Forelimb muscle (tissue), 1 donor: ENCODE data around the gene PLOD3. TPM values are rescaled to one million over a fixed set of nuclear protein-coding genes. Genes with fewer than 3 reads are reported as not detected.

ENCODE experiments used
- DNase-seq: peaks from one replicate; pipeline ENCODE4 v3.0.0-alpha.2; 2013; ENCODE audit warnings: low read depth
- polyA plus RNA-seq: library from polyadenylated mRNA; unstranded; fragments of 120-200 nt; gene quantifications from one replicate; pipeline ENCODE4 v1.2.1, GENCODE V29; 2013; ENCODE audit not compliant: insufficient read length

The PLOD3 gene
- polyA plus RNA-seq, 1 donor: 41.4 TPM

GRCh38 chr7:101185258-101185839 is 32.0 kb downstream of the PLOD3 start:
- no peak for DNase-seq

GRCh38 chr7:101180130-101180755 is 37.1 kb downstream of the PLOD3 start, which contains the start of gene NAT16:
Gene NAT16 (minus strand): TSS chr7:101180293. CDS start chr7:101174807, 5,486 bp downstream.
- DNase-seq: no peak

DNA sequence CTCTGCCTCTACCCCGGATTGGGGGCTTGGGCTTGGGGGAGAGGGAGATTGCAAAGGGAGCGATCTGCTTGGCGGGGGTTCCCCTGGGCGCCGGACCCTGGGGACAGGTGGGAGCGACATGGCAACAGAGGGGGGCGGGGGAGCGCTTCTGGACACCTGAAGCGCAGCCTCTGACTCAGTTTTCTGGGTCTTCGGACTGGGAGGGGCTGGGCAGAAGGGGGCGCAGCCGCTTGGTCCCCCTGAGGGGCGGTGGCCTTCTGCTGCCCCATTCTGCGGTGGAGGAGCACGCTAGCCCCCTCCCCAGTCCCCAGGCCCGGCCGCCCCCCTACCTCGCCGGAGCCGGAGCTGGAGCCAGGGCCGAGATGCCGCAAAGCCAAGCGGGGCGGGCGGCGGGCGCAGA is 37.7 kb downstream of the PLOD3 start:
- no peak for DNase-seq

DNA sequence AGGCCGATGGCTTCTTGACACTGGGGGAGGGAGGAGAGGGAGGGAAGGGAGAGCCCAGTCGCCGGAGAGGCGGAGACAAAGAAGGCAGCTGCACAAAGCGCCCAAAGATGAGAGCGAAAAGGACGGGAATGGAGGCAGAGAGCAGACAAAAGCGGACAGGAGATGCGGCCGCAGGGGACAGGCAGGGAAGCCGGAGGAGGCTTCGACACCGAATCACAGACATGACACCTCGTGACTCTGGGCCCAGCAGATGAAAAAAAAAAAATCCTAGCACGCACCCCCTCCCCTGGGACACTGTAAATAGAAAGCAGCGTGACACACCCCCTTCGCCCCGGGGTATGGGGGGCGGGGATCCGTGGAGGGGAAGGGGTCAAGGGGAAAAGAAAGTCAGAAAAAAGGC is 38.3 kb downstream of the PLOD3 start:
- DNase-seq: no peak

- DNase-seq: no peak
These were observed 39.7 kb downstream of the PLOD3 start for GRCh38 chr7:101177644-101178043.

GRCh38 chr7:101175664-101176063 is 41.7 kb downstream of the PLOD3 start:
- DNase-seq: no peak

GRCh38 chr7:101174322-101174854 is 43.0 kb downstream of the PLOD3 start:
- DNase-seq: no peak

DNA sequence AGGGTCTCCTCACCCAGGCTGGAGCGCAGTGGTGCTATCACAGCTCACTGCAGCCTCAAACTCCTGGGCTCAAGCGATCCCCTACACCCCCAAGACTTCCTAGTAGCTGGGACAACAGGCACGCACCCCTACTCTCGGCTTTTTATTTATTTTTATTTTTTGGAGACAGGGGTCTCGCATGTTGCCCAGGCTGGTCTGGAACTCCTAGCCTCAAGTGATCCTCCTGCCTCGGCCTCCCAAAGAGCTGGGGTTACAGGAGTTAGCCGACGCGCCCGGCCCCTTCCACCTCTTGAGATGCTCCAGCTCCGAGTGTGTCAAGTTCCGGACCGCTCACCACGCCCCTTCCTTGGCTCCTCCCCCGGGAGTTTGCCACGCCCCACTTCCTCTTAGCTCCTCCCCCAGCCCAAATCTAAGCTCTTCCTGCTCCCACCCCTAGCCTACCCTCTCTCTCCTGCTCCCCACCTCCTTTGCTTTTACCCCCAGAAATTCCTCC is 43.6 kb downstream of the PLOD3 start:
- DNase-seq: no peak

DNA sequence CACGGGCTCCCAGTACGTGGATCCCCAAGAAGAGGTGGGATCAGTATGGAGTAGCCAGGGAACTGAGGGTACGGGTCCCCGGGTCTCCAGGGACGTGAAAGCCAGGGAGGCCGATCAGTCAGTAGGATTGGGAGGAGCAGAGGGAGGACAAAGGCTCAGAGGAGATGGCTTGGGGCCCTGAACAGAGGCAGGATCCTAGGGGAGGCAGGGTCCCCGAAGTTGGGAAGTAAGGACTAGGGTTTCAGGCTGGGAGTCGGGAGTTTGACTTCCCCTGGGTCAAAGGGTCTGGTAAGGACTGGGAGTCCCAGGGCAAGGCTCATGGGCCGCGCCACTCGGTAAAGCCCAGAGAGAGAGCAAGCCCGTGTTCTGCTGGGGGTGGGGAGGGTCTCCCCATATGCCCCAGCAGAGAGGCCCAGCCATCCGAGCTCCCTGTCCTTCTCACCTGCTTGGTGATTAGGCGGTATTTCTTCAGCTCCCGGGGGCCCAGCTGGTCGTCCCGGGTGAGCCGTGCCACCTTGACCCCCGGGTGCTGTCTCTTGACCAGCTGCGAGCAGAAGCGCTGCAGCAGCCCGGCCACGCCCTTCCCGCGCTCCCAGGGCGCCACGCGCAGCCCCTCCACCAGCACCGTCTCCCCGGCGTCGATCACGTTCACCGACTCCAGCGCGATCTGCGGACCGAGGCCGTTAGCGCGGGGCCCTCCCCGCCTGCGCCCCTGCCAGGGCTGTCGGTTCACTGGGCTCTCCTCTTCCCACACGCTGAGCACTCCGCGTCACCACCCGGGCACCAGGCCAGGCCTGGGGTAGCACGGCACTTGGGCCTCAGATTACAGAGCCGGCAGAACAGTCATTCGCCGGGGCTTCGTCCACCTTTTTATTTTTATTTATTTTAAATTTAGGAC is 44.3 kb downstream of the PLOD3 start:
- no peak for DNase-seq

DNA sequence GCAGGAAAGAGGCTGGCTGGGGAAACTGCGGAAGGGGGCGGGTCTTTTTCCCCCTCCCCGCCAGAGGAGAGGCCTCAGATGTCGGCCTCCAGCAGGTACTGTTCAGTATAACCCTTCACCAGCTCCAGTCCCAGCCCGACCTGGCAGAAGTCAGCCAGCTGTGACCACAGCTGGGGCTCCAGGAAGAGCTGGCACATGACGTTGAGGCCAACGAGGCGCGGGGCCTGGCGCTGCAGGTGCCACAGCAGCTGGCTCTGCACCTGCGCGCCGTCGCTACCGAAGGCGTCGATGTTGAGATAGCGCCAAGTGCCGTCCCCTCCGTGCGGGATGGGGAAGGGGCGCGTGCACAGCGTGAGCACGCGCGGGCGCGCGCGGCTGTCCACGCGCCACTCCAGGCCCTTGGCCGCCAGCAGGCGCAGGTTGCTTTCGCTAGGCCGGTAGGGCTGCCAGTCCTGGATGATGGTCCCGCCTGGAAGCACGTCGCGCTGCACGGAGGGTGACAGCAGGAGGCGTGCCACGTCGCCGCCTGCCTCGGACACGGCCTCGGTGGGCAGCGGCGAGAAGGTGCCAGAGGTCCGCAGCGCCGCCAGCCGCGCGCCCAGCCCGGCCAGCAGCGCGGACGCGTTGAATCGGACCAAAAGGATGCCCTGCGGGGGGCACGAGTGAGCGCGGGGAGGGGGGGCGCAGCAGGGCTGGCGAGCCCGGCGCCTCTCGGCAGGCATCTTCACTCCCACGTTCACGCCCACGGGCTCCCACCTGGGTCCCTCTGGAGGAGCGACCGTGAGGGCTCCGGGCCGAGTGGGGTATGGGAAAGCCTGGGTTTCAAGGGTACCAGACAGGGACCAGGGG is 45.2 kb downstream of the PLOD3 start:
- DNase-seq: no peak

DNA sequence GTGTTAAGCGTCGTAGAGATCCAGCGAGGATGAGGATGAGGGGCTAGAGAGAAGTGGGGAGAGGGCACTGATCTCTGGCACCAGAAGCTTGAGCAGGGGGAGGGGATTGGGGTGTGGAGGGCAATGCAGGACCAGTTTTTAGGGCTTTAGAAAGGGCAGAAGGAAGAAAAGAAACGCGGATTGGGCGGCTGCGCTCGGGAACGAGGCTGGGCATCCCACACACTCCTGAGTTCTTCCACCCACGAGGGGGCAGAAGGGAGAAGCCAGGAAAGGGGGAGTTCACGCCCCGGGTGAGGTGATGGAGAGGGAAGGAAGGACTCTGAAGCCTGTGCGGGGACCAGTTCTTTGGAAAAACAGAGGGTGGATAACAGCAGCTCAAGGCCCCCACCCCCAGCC is 45.9 kb downstream of the PLOD3 start:
- DNase-seq: no peak

DNA sequence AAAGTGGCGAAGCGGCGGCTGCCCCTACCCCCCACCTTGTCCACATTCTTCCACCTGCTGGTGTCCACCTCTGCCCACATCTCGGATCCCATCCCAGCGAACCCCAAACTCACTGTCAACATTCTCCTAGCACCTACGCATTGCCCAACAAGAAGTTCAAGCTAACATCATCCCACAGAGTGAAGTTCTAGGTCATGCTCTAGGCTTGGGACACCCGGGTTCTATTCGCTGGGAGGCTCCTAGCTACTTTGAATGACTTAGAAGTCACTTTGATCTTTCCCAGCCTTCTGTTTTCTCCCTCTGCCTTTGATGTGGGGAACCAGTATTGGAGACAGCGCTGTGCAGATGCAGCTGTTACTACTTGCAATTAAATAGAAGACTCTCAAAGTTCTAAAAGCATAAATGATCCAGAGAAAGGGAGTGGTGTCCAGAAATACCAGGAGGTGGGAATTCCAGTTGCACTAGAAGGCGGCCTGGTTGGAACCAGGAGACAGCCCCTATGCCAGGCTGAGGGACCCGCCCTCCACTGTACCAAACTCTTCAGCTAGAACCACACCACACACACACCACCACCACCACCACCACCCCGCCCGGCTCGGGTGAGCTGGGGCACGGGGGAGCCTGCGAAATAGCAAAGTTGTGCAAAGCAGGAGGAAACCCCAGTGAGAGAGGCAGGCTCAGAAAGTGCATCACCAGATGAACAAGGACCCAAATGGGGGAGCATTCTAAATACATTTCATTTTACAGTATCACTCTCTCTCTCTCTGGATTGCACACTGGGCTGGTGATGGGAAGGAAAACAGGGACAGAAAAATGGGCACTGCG is 46.6 kb downstream of the PLOD3 start:
- no peak for DNase-seq

DNA sequence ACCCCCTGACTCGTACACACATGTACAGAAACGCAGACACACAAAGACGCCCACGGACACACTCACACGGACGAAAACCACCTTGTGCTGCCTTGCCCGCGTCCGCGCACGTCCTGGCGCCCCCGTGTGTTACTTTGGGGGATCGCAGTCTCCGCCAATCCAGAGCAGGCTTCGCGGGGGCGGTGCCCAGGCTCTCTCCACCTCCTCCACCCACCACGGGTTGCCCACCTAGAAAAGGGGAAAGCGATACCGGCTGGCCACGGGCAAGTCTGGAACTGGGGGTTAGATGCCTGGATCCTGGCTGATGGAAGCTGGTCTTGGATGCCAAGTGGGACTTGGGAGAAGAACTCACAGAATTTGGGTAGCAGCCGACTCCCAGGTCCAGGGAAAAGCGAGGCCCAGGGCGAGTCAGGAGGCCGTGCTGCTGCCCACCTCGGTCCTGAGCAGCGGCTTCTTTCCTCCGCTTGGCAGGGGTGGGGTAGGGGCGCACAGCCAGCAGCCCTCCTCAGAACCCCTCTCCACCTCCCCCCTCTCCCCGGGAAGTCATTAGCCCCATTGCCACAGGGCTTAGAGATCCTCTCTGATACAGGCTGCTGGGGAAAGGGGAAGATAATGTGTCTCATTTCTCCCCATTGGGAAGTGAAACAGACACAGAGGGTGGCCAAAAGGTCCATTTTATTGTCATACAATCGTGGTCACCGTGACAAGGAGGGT is 47.4 kb downstream of the PLOD3 start:
- no peak for DNase-seq

GRCh38 chr7:101169110-101169837 is 48.1 kb downstream of the PLOD3 start:
- DNase-seq: no peak

GRCh38 chr7:101168412-101169049 is 48.9 kb downstream of the PLOD3 start:
- DNase-seq: no peak

DNA sequence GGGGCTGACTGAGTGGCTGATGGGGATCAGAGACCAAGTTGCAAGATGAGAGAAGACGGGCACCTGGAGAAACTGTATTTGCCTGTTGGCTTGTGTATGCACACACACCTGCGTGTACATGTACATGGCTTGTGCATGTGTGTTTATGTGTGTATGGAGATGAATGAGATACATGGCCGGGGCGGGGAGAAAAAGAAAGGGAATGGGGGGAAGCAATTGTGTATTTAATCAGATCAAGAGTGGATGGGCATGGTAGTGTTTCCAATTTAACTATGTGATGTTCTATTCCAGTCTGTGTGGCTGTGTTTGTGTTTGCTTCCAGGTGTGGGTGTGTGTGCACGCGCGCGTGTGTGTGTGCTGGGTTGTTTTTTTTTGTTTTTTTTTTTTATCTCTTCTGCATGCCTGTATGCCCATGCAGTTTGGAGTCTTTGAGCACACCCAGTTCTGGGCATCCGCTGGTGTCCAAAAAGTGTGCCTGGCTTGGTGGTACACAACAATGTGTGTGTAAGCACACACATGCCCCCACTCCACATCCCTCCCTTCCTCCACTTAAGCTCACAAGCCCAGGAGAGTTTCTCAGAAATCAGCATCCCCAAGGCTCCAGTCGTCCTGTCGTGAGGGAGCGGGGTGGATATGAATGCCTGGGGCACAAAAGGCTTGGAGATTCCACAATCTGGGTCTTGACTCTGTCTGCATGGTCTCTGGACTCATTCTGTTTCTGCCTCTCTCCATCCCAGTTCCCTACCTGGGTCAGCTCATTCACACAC is 49.6 kb downstream of the PLOD3 start:
- DNase-seq: no peak

- DNase-seq: no peak
These were observed 50.3 kb downstream of the PLOD3 start for GRCh38 chr7:101166909-101167644.
